K562 (cell line): ENCODE results near the gene TOR1AIP1.

Experiments used
- CTCF ChIP-seq, 3 experiments: IDR thresholded peaks in 2 of 3; conservative IDR thresholded peaks in 1 of 3; 2 replicates each; pipeline ENCODE4 v1.5.1; 2011 to 2012; ENCODE audit warnings: low read length in 3 of 3, mild to moderate bottlenecking in 3 of 3, control low read depth in 2 of 3, improper control_type of control experiment in 1 of 3, inconsistent platforms in 1 of 3, low read depth in 1 of 3, mixed read lengths in 1 of 3, moderate library complexity in 1 of 3; ENCODE audit not compliant: insufficient read depth in 2 of 3
- ELF1 ChIP-seq: fragments of 200-800 bp; sonication (Bioruptor generic); IDR thresholded peaks from 2 replicates; pipeline ENCODE4 v1.6.1; 2016; ENCODE audit warnings: missing genetic modification characterization, missing compliant biosample characterization
- EP300 ChIP-seq: IDR thresholded peaks from 2 replicates; pipeline ENCODE4 v1.6.1; 2012; ENCODE audit warnings: low read length, improper control_type of control experiment
- FIP1L1 ChIP-seq: fragments of 200-400 bp; formaldehyde crosslinking; IDR thresholded peaks from 2 replicates; pipeline ENCODE4 v1.6.1; 2018; ENCODE audit warnings: mild to moderate bottlenecking, low read depth, low read length; ENCODE audit not compliant: poor library complexity, severe bottlenecking
- GTF2F1 ChIP-seq: IDR thresholded peaks from 2 replicates; pipeline ENCODE4 v1.6.1; 2011; ENCODE audit warnings: low read depth, low read length, improper control_type of control experiment
- JUND ChIP-seq, 2 experiments: IDR thresholded peaks; 2 replicates in 1 of 2; 3 replicates in 1 of 2; pipeline ENCODE4 v1.6.1; 2011; ENCODE audit warnings: borderline replicate concordance in 2 of 2, low read depth in 2 of 2, low read length in 2 of 2, improper control_type of control experiment in 1 of 2, missing biosample characterization in 1 of 2, missing genetic modification characterization in 1 of 2, missing genetic modification reagents in 1 of 2
- MEF2A ChIP-seq: IDR thresholded peaks from 2 replicates; pipeline ENCODE4 v1.6.1; 2011; ENCODE audit warnings: low read depth, mild to moderate bottlenecking, low read length, moderate library complexity; ENCODE audit not compliant: control insufficient read depth
- NCOR1 ChIP-seq: fragments of 450-650 bp; IDR thresholded peaks from 2 replicates; pipeline ENCODE4 v1.6.1; 2016; ENCODE audit warnings: mild to moderate bottlenecking, moderate library complexity
- PCBP2 ChIP-seq: fragments of 200-400 bp; formaldehyde crosslinking; IDR thresholded peaks from 2 replicates; pipeline ENCODE4 v1.6.1; 2018; ENCODE audit warnings: low read length, low read depth, mild to moderate bottlenecking, moderate library complexity; ENCODE audit not compliant: poor library complexity, severe bottlenecking
- TAF1 ChIP-seq: IDR thresholded peaks from 2 replicates; pipeline ENCODE4 v1.6.1; 2011; ENCODE audit warnings: mild to moderate bottlenecking, low read length, moderate library complexity; ENCODE audit not compliant: insufficient read depth, control insufficient read depth, severe bottlenecking; ENCODE audit errors: extremely low read depth
- ZBTB1 ChIP-seq: sonication (generic); formaldehyde crosslinking; IDR thresholded peaks from 2 replicates; pipeline ENCODE4 v1.8.1; 2023; ENCODE audit warnings: missing genetic modification reagents, low read depth, mild to moderate bottlenecking, borderline replicate concordance

- TF ChIP-seq MEF2A (no peak), NCOR1 (no peak), PCBP2 (no peak), EP300 (no peak), ELF1 (tag) (no peak), CTCF (IDR thresholded peaks at IDR 0.05 in 2 of 3, conservative IDR thresholded peaks at IDR 0.05 in 1 of 3; ENCODE audit: insufficient read depth in 2 of 3, low read depth in 1 of 3, low read length in 3 of 3) (no peak), ZBTB1 (CRISPR knock-in tag) (no peak), JUND (IDR thresholded peaks at IDR 0.05; ENCODE audit: borderline replicate concordance, low read depth, low read length) (no peak), JUND (tag; IDR thresholded peaks at IDR 0.05; ENCODE audit: borderline replicate concordance, low read depth, low read length) (no peak), TAF1 (no peak), GTF2F1 (no peak), FIP1L1 (no peak)
Observed at GRCh38 chr1:179865377-179865776, 16.7 kb upstream of the TOR1AIP1 start.
